Neural progenitor cell (in vitro differentiated cells): ENCODE data around the gene OVOL1. TPM values are rescaled to one million over a fixed set of nuclear protein-coding genes. Genes with fewer than 3 reads are reported as not detected.
A peak's percentile ranks its signal among the peaks of the same experiment; 100 is the strongest.

Source experiments
- DNase-seq: peaks from one replicate; pipeline ENCODE4 v3.0.0-alpha.2; 2016; ENCODE audit warnings: low spot score
- H2AFZ ChIP-seq: fragments of 200-600 bp; sonication (generic); replicated peaks from 2 replicates; pipeline ENCODE4 v1.6.1; 2016; ENCODE audit warnings: antibody characterized with exemption
- H3F3A ChIP-seq: fragments of 200-600 bp; sonication (generic); 2 replicates; pipeline ENCODE4 v1.6.1; 2016; ENCODE audit warnings: antibody characterized with exemption, low read depth
- H3K27ac ChIP-seq: fragments of 200-600 bp; sonication (generic); 2 replicates; pipeline ENCODE4 v1.5.1; 2016; ENCODE audit warnings: mild to moderate bottlenecking
- H3K27me3 ChIP-seq: fragments of 200-600 bp; sonication (generic); 2 replicates; pipeline ENCODE4 v1.6.1; 2016; ENCODE audit warnings: mild to moderate bottlenecking, moderate library complexity
- H3K36me3 ChIP-seq: fragments of 200-600 bp; sonication (generic); 2 replicates; pipeline ENCODE4 v1.5.1; 2016
- H3K4me1 ChIP-seq: fragments of 200-600 bp; sonication (generic); 2 replicates; pipeline ENCODE4 v1.6.1; 2016; ENCODE audit warnings: mixed run types
- H3K4me2 ChIP-seq: fragments of 200-600 bp; sonication (generic); 2 replicates; pipeline ENCODE4 v1.6.1; 2016
- H3K4me3 ChIP-seq: fragments of 200-600 bp; sonication (generic); 2 replicates; pipeline ENCODE4 v1.5.1; 2016
- H3K79me2 ChIP-seq: fragments of 200-600 bp; sonication (generic); 2 replicates; pipeline ENCODE4 v1.6.1; 2016; ENCODE audit warnings: low read depth
- H3K9ac ChIP-seq: fragments of 200-600 bp; sonication (generic); 2 replicates; pipeline ENCODE4 v1.6.1; 2016
- H3K9me3 ChIP-seq: fragments of 200-600 bp; sonication (generic); 2 replicates; pipeline ENCODE4 v1.5.1; 2016; ENCODE audit warnings: low read depth
- H4K20me1 ChIP-seq: fragments of 200-600 bp; sonication (generic); 2 replicates; pipeline ENCODE4 v1.6.1; 2016; ENCODE audit warnings: low read depth
- H3K27ac Mint-ChIP-seq: 3 replicates; pipeline ENCODE4 v1.8.0; 2021; ENCODE audit warnings: mixed read lengths
- H3K27me3 Mint-ChIP-seq: 2 replicates; pipeline ENCODE4 v1.8.0; 2022; ENCODE audit warnings: low read depth, mild to moderate bottlenecking, inconsistent platforms, moderate library complexity, mixed read lengths; ENCODE audit not compliant: insufficient read depth
- H3K36me3 Mint-ChIP-seq: 3 replicates; pipeline ENCODE4 v1.8.0; 2021; ENCODE audit warnings: mixed read lengths
- H3K4me1 Mint-ChIP-seq: 3 replicates; pipeline ENCODE4 v1.8.0; 2021; ENCODE audit warnings: mixed read lengths
- H3K4me3 Mint-ChIP-seq: 3 replicates; pipeline ENCODE4 v1.8.0; 2021; ENCODE audit warnings: mild to moderate bottlenecking, moderate library complexity, mixed read lengths
- H3K9me3 Mint-ChIP-seq: 3 replicates; pipeline ENCODE4 v1.8.0; 2020; ENCODE audit warnings: mixed read lengths
- EZH2 ChIP-seq: fragments of 200-600 bp; sonication (generic); IDR thresholded peaks from 2 replicates; pipeline ENCODE4 v1.6.1; 2017; ENCODE audit warnings: antibody characterized with exemption, mild to moderate bottlenecking, moderate library complexity
- EZH2phosphoT487 ChIP-seq: fragments of 200-600 bp; sonication (generic); IDR thresholded peaks from 2 replicates; pipeline ENCODE4 v1.6.1; 2017; ENCODE audit warnings: antibody characterized with exemption
- total RNA-seq: library from RNA; depleted of rRNA; stranded (reverse); fragments of >200 nt; gene quantifications from 2 replicates; pipeline ENCODE4 v1.2.3, GENCODE V29; 2015; ENCODE audit warnings: low replicate concordance
- TF ChIP-seq, protein P1 (sequence below): fragments of 200-600 bp; sonication (generic); IDR thresholded peaks from 2 replicates; pipeline ENCODE4 v1.5.1; 2017; ENCODE audit warnings: antibody characterized with exemption, mild to moderate bottlenecking

OVOL1 gene
- total RNA-seq, 1 donor from 2014 or later, result not detected

GRCh38 chr11:65814131-65814985, 27.5 kb downstream of the OVOL1 start:
- no peak overlapping the region for H3K4me3 Mint-ChIP-seq
- no peaks in the 10 kb centered on the region for H3K9me3 ChIP-seq
- peaks cover 4% of the 10 kb centered on the region for H3K36me3 Mint-ChIP-seq
- no peaks in the 10 kb centered on the region for H3K4me1 ChIP-seq
- H3K9ac ChIP-seq, result no peak overlapping the region
- no peaks in the 10 kb centered on the region for H4K20me1 ChIP-seq
- TF ChIP-seq EZH2 (no peak), EZH2phosphoT487 (no peak)
- TF ChIP-seq, protein P1, sequence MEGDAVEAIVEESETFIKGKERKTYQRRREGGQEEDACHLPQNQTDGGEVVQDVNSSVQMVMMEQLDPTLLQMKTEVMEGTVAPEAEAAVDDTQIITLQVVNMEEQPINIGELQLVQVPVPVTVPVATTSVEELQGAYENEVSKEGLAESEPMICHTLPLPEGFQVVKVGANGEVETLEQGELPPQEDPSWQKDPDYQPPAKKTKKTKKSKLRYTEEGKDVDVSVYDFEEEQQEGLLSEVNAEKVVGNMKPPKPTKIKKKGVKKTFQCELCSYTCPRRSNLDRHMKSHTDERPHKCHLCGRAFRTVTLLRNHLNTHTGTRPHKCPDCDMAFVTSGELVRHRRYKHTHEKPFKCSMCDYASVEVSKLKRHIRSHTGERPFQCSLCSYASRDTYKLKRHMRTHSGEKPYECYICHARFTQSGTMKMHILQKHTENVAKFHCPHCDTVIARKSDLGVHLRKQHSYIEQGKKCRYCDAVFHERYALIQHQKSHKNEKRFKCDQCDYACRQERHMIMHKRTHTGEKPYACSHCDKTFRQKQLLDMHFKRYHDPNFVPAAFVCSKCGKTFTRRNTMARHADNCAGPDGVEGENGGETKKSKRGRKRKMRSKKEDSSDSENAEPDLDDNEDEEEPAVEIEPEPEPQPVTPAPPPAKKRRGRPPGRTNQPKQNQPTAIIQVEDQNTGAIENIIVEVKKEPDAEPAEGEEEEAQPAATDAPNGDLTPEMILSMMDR, result no peak
- H3K4me1 Mint-ChIP-seq, result peaks cover 9% of the 10 kb centered on the region
- no peaks in the 10 kb centered on the region for H3K9me3 Mint-ChIP-seq
- no peaks in the 10 kb centered on the region for H3K79me2 ChIP-seq
- H3K36me3 ChIP-seq, result no peaks in the 10 kb centered on the region
- no peak overlapping the region for H3K4me3 ChIP-seq
- H3F3A ChIP-seq, result no peaks in the 10 kb centered on the region
- DNase-seq, result no peak
- H3K27ac ChIP-seq, result no peak overlapping the region
- H3K27me3 ChIP-seq, result peaks cover 16% of the 10 kb centered on the region
- H3K27me3 Mint-ChIP-seq, result no peaks in the 10 kb centered on the region
- no peak overlapping the region for H3K27ac Mint-ChIP-seq
- H2AFZ ChIP-seq, result no peak overlapping the region
- no peak overlapping the region for H3K4me2 ChIP-seq

DNA sequence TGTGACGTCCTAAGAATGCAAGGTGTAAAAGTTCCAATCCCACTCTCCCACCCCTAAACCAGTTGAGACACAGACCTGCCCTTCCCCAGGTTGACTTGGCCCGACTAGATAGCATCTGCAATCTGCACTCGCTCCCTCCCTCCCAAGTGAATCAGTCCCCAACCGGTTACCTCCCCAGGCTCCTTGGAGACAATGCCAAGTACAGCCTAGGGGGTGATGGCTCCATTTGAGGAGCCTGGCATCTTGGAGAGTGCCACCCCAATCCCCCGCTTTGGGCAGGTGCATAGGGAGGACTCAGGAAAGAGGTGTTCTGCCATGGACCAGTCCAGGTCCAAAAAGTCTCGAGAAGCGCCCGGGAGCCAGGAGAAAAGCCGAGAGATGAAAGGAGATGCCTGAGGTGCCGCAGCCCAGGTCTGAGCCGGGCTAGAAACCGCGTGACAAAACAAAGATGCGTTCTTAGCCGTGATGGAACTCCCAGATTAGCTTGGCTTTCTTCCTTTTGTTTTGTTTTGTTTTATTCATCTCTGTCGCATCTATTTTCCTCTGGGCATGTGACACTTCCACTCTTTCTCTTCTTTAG, 28.2 kb downstream of the OVOL1 start:
- no peaks in the 10 kb centered on the region for H3K36me3 ChIP-seq
- H3K27ac ChIP-seq, result no peak overlapping the region
- no peaks in the 10 kb centered on the region for H3K79me2 ChIP-seq
- no peak for DNase-seq
- no peak overlapping the region for H3K4me3 ChIP-seq
- Mint-ChIP-seq H3K36me3 (peaks cover 4% of the 10 kb centered on the region), H3K4me1 (peaks cover 9% of the 10 kb centered on the region), H3K27ac (no peak overlapping the region), H3K27me3 (no peaks in the 10 kb centered on the region), H3K9me3 (no peaks in the 10 kb centered on the region), H3K4me3 (no peak overlapping the region)
- H2AFZ ChIP-seq, result no peak overlapping the region
- no peaks in the 10 kb centered on the region for H4K20me1 ChIP-seq
- H3K4me2 ChIP-seq, result no peak overlapping the region
- H3K27me3 ChIP-seq, result peaks cover 16% of the 10 kb centered on the region
- H3F3A ChIP-seq, result no peaks in the 10 kb centered on the region
- H3K9me3 ChIP-seq, result no peaks in the 10 kb centered on the region
- TF ChIP-seq, protein P1, result no peak
- no peak for TF ChIP-seq EZH2
- no peak for TF ChIP-seq EZH2phosphoT487
- H3K4me1 ChIP-seq, result no peaks in the 10 kb centered on the region
- no peak overlapping the region for H3K9ac ChIP-seq

DNA sequence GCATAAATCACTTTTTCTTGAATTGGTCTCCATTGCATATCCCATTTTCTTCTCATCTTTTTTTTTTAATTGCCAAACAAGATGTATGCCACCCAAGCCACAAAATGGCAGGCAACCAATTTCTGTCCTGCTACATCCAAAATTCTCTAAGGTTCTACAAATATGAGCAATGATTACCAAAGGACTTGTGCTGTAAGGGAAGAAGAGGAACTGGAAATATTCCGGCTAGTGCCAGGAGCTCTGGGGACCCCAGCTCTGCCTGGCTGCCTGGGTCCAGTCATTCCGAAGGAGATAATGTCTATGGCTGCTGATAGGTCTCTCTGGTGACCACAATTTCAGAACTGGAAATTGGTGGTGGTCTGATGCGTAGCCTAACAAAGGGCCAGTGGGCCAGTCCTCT, 29.8 kb downstream of the OVOL1 start:
- Histone ChIP-seq H3K36me3 (no peaks in the 10 kb centered on the region), H3K9me3 (no peaks in the 10 kb centered on the region), H3K4me2 (no peak overlapping the region), H3K9ac (no peak overlapping the region), H3K27ac (no peak overlapping the region), H4K20me1 (no peaks in the 10 kb centered on the region), H3K27me3 (peaks cover 16% of the 10 kb centered on the region), H3K4me1 (no peaks in the 10 kb centered on the region), H2AFZ (no peak overlapping the region), H3F3A (no peaks in the 10 kb centered on the region), H3K4me3 (no peak overlapping the region), H3K79me2 (no peaks in the 10 kb centered on the region)
- Mint-ChIP-seq H3K9me3 (no peaks in the 10 kb centered on the region), H3K27ac (no peak overlapping the region), H3K36me3 (peaks cover 4% of the 10 kb centered on the region), H3K27me3 (peaks cover 2% of the 10 kb centered on the region), H3K4me1 (peaks cover 12% of the 10 kb centered on the region), H3K4me3 (peak overlapping the region; percentile 84)
- TF ChIP-seq, protein P1, result no peak
- DNase-seq, result no peak
